HL-60 (cell line): Measurements from ENCODE around the gene FRAT1.

ENCODE experiments used
- DNase-seq, 2 experiments: peaks; one replicate each; pipeline ENCODE4 v3.0.0-alpha.2; 2010 to 2020; ENCODE audit warnings: low read depth in 1 of 2, low spot score in 1 of 2
- H3K27ac ChIP-seq: fragments of 250-450 bp; sonication (Bioruptor Pico); replicated peaks from 2 replicates; pipeline ENCODE4 v1.5.1; 2020; ENCODE audit warnings: mild to moderate bottlenecking, moderate library complexity
- H3K27me3 ChIP-seq: fragments of 250-450 bp; sonication (Bioruptor Pico); 2 replicates; pipeline ENCODE4 v1.5.1; 2021; ENCODE audit warnings: mild to moderate bottlenecking, moderate library complexity; ENCODE audit not compliant: insufficient read depth, poor library complexity, severe bottlenecking
- H3K4me3 ChIP-seq: replicated peaks from 2 replicates; pipeline ENCODE4 v1.5.1; 2011; ENCODE audit warnings: mild to moderate bottlenecking, control low read depth, low read length; ENCODE audit not compliant: insufficient read depth
- GABPA ChIP-seq: IDR thresholded peaks from 2 replicates; pipeline ENCODE4 v1.6.1; 2012; ENCODE audit warnings: low read depth
- POLR2AphosphoS5 ChIP-seq: IDR thresholded peaks from 2 replicates; pipeline ENCODE4 v1.6.1; 2012; ENCODE audit warnings: low read depth
- SPI1 ChIP-seq: IDR thresholded peaks from 2 replicates; pipeline ENCODE4 v1.6.1; 2012; ENCODE audit warnings: low read depth, mild to moderate bottlenecking, borderline replicate concordance
- TF ChIP-seq, protein P1 (sequence below): IDR thresholded peaks from one replicate; pipeline ENCODE4 v1.5.1; 2011; ENCODE audit warnings: low read length, control low read depth, inconsistent platforms; ENCODE audit not compliant: insufficient read depth
- TF ChIP-seq, protein P2 (sequence below): IDR thresholded peaks from 2 replicates; pipeline ENCODE4 v1.6.1; 2012; ENCODE audit warnings: low read depth; ENCODE audit not compliant: insufficient replicate concordance

FRAT1 gene

DNA sequence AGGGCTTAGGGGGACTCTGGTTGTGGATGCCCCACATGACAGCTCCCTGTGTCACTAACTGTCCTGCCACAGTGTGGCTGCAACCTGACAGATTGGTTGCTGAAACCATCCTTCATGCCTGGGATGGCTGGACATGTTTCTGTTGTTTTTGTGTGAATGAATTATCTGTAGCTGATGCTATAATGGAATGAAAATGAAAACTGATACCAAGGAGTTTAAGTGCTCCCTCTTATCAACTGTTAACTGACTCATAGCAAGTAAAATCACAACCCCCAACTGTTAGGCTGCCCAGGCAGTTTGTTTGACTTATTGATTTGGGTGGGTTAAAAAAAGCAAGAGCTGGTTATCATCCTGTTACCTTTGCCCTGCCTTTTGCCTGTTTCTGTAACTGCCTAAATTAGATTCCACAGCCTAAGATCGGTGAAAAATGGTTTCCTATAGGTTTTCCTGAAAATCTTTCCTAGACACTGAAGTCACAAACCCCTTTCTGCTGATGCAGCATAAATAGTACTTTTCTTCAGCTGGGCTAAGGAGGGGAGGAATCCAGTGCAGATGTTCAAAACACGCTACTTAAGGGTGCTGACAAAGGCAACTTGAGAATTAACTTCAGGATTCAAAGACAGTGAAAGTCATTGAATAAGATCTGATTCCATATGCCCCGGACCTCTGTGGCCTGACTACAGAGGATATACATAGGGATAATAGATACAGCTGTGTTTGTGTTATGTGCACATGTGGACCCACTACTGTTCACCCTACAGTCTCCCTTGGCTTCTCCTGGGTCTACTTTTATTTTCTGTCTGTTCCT is 9.8 kb downstream of the FRAT1 start:
- Histone ChIP-seq H3K27me3 (no peaks in the 10 kb centered on the region), H3K4me3 (no peak overlapping the region), H3K27ac (no peak overlapping the region)
- TF ChIP-seq POLR2AphosphoS5: no peak
- TF ChIP-seq, protein P1, sequence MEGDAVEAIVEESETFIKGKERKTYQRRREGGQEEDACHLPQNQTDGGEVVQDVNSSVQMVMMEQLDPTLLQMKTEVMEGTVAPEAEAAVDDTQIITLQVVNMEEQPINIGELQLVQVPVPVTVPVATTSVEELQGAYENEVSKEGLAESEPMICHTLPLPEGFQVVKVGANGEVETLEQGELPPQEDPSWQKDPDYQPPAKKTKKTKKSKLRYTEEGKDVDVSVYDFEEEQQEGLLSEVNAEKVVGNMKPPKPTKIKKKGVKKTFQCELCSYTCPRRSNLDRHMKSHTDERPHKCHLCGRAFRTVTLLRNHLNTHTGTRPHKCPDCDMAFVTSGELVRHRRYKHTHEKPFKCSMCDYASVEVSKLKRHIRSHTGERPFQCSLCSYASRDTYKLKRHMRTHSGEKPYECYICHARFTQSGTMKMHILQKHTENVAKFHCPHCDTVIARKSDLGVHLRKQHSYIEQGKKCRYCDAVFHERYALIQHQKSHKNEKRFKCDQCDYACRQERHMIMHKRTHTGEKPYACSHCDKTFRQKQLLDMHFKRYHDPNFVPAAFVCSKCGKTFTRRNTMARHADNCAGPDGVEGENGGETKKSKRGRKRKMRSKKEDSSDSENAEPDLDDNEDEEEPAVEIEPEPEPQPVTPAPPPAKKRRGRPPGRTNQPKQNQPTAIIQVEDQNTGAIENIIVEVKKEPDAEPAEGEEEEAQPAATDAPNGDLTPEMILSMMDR: no peak
- TF ChIP-seq, protein P2, sequence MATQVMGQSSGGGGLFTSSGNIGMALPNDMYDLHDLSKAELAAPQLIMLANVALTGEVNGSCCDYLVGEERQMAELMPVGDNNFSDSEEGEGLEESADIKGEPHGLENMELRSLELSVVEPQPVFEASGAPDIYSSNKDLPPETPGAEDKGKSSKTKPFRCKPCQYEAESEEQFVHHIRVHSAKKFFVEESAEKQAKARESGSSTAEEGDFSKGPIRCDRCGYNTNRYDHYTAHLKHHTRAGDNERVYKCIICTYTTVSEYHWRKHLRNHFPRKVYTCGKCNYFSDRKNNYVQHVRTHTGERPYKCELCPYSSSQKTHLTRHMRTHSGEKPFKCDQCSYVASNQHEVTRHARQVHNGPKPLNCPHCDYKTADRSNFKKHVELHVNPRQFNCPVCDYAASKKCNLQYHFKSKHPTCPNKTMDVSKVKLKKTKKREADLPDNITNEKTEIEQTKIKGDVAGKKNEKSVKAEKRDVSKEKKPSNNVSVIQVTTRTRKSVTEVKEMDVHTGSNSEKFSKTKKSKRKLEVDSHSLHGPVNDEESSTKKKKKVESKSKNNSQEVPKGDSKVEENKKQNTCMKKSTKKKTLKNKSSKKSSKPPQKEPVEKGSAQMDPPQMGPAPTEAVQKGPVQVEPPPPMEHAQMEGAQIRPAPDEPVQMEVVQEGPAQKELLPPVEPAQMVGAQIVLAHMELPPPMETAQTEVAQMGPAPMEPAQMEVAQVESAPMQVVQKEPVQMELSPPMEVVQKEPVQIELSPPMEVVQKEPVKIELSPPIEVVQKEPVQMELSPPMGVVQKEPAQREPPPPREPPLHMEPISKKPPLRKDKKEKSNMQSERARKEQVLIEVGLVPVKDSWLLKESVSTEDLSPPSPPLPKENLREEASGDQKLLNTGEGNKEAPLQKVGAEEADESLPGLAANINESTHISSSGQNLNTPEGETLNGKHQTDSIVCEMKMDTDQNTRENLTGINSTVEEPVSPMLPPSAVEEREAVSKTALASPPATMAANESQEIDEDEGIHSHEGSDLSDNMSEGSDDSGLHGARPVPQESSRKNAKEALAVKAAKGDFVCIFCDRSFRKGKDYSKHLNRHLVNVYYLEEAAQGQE: no peak
- no peak for TF ChIP-seq SPI1
- TF ChIP-seq GABPA: no peak
- DNase-seq: no peak

GRCh38 chr10:97329766-97330165 is 10.7 kb downstream of the FRAT1 start:
- TF ChIP-seq POLR2AphosphoS5: no peak
- TF ChIP-seq GABPA: no peak
- TF ChIP-seq, protein P1: no peak
- TF ChIP-seq, protein P2: no peak
- no peak for TF ChIP-seq SPI1
- no peak for DNase-seq
- no peaks in the 10 kb centered on the region for H3K27me3 ChIP-seq
- no peak overlapping the region for H3K27ac ChIP-seq
- H3K4me3 ChIP-seq: no peak overlapping the region

- Histone ChIP-seq H3K4me3 (peak overlapping the region; percentile 80), H3K27me3 (no peaks in the 10 kb centered on the region), H3K27ac (no peak overlapping the region; the same call in 1 of the 2 replicates)
- DNase-seq: no peak
- TF ChIP-seq SPI1 (no peak), POLR2AphosphoS5 (no peak), GABPA (no peak)
- TF ChIP-seq, protein P1: no peak
- TF ChIP-seq, protein P2: no peak
Measured at GRCh38 chr10:97331153-97331703, 12.2 kb downstream of the FRAT1 start.
